IMR-90 (cell line): Measurements from ENCODE around the gene CCNB1. TPM values are rescaled to one million over a fixed set of nuclear protein-coding genes. Genes with fewer than 3 reads are reported as not detected.

Experiments
- ATAC-seq: fragments of 200-7000 bp; cut with Tn5 transposase; 2 replicates; pipeline ENCODE4 v1.9.1; 2020; ENCODE audit warnings: low read depth, mild to moderate bottlenecking, moderate library complexity
- BruUV-seq: library from RNA; stranded (reverse); fragments of 400-500 nt; replicated peaks from 2 replicates; lab custom pipeline; 2021; lab: Mats Ljungman, UMichigan
- CTCF ChIA-PET: fragments of 300-600 bp; formaldehyde crosslinking; extraction: SDS; loops from one replicate; lab custom pipeline; 2021; ENCODE audit warnings: antibody characterized with exemption; lab: Yijun Ruan, JAX
- POLR2A ChIA-PET: fragments of 300-600 bp; sonication (Branson Sonifier 250); formaldehyde crosslinking; loops from one replicate; lab custom pipeline; 2022; ENCODE audit warnings: antibody characterized with exemption; ENCODE audit not compliant: unreplicated experiment; lab: Charles Lee
- DNase-seq: peaks from one replicate; pipeline ENCODE4 v3.0.0; 2013
- H2AFZ ChIP-seq: replicated peaks from 2 replicates; pipeline ENCODE3; 2013; ENCODE audit warnings: low read length, mild to moderate bottlenecking; ENCODE audit not compliant: poor library complexity
- H2AK5ac ChIP-seq: 2 replicates; pipeline ENCODE4 v1.6.1; 2013; ENCODE audit warnings: low read depth, low read length, inconsistent platforms
- H2AK9ac ChIP-seq: replicated peaks from 2 replicates; pipeline ENCODE3; 2013; ENCODE audit warnings: mild to moderate bottlenecking, low read depth, low read length, moderate library complexity; ENCODE audit not compliant: poor library complexity
- H2BK120ac ChIP-seq: 2 replicates; pipeline ENCODE4 v1.6.1; 2013; ENCODE audit warnings: low read depth, low read length, inconsistent platforms
- H2BK15ac ChIP-seq: 3 replicates; pipeline ENCODE4 v1.6.1; 2013; ENCODE audit warnings: low read depth, low read length, inconsistent platforms
- H2BK20ac ChIP-seq: 2 replicates; pipeline ENCODE4 v1.6.1; 2013; ENCODE audit warnings: low read depth, mild to moderate bottlenecking, inconsistent platforms, low read length, moderate library complexity
- H2BK5ac ChIP-seq: 2 replicates; pipeline ENCODE4 v1.6.1; 2013; ENCODE audit warnings: mild to moderate bottlenecking, low read depth, low read length, inconsistent platforms; ENCODE audit not compliant: poor library complexity, severe bottlenecking
- H3K14ac ChIP-seq: replicated peaks from 2 replicates; pipeline ENCODE4 v1.6.1; 2013; ENCODE audit warnings: low read depth, low read length, inconsistent platforms
- H3K18ac ChIP-seq: 2 replicates; pipeline ENCODE4 v1.6.1; 2013; ENCODE audit warnings: low read depth, low read length, control low read depth
- H3K23ac ChIP-seq: 2 replicates; pipeline ENCODE4 v1.6.1; 2013; ENCODE audit warnings: low read depth, low read length, inconsistent platforms
- H3K27ac ChIP-seq: 2 replicates; pipeline ENCODE4 v1.5.1; 2013; ENCODE audit warnings: mild to moderate bottlenecking, control low read depth, low read length; ENCODE audit not compliant: insufficient read depth
- H3K27me3 ChIP-seq: 2 replicates; pipeline ENCODE4 v1.6.1; 2013; ENCODE audit warnings: low read length; ENCODE audit not compliant: control insufficient read depth, insufficient read depth
- H3K36me3 ChIP-seq: 2 replicates; pipeline ENCODE4 v1.6.1; 2013; ENCODE audit warnings: low read length, mixed read lengths; ENCODE audit not compliant: control insufficient read depth, insufficient read depth
- H3K4ac ChIP-seq: 2 replicates; pipeline ENCODE4 v1.6.1; 2013; ENCODE audit warnings: low read depth, low read length, inconsistent platforms
- H3K4me1 ChIP-seq: 2 replicates; pipeline ENCODE4 v1.6.1; 2013; ENCODE audit warnings: low read length, mixed read lengths; ENCODE audit not compliant: control insufficient read depth, insufficient read depth
- H3K4me2 ChIP-seq: 2 replicates; pipeline ENCODE4 v1.6.1; 2013; ENCODE audit warnings: low read depth, mild to moderate bottlenecking, control low read depth, low read length, moderate library complexity
- H3K4me3 ChIP-seq: 2 replicates; pipeline ENCODE4 v1.5.1; 2013; ENCODE audit warnings: low read depth, mild to moderate bottlenecking, control low read depth, low read length, moderate library complexity; ENCODE audit not compliant: insufficient read depth
- H3K56ac ChIP-seq: 2 replicates; pipeline ENCODE4 v1.6.1; 2013; ENCODE audit warnings: low read length, inconsistent platforms; ENCODE audit not compliant: insufficient read depth; ENCODE audit errors: extremely low read depth
- H3K79me1 ChIP-seq, 2 experiments: 2 replicates each; pipeline ENCODE4 v1.6.1; 2013; ENCODE audit warnings: low read length in 2 of 2, inconsistent platforms in 1 of 2, low read depth in 1 of 2
- H3K9ac ChIP-seq: 2 replicates; pipeline ENCODE4 v1.6.1; 2013; ENCODE audit warnings: low read depth, low read length, control low read depth
- H3K9me1 ChIP-seq: 2 replicates; pipeline ENCODE4 v1.6.1; 2013; ENCODE audit warnings: low read length, inconsistent platforms; ENCODE audit not compliant: insufficient read depth
- H3K9me3 ChIP-seq: 2 replicates; pipeline ENCODE4 v1.6.1; 2013; ENCODE audit warnings: low read length; ENCODE audit not compliant: control insufficient read depth, insufficient read depth
- H4K20me1 ChIP-seq: 2 replicates; pipeline ENCODE4 v1.6.1; 2013; ENCODE audit warnings: low read length, inconsistent platforms; ENCODE audit not compliant: insufficient read depth
- H4K5ac ChIP-seq: 2 replicates; pipeline ENCODE4 v1.6.1; 2013; ENCODE audit warnings: mild to moderate bottlenecking, low read depth, low read length, control low read depth
- H4K8ac ChIP-seq, 2 experiments: 2 replicates each; pipeline ENCODE4 v1.6.1; 2013; ENCODE audit warnings: low read depth in 2 of 2, low read length in 2 of 2, control low read depth in 1 of 2, inconsistent platforms in 1 of 2
- H4K91ac ChIP-seq: 2 replicates; pipeline ENCODE4 v1.6.1; 2013; ENCODE audit warnings: low read depth, low read length, inconsistent platforms; ENCODE audit not compliant: insufficient read depth
- BHLHE40 ChIP-seq: fragments of 150-350 bp; IDR thresholded peaks from 2 replicates; pipeline ENCODE4 v1.6.1; 2016; ENCODE audit warnings: mild to moderate bottlenecking, low read depth, low read length
- CEBPB ChIP-seq: IDR thresholded peaks from 2 replicates; pipeline ENCODE4 v1.6.1; 2012; ENCODE audit warnings: low read depth, low read length, improper control_type of control experiment
- CHD1 ChIP-seq: IDR thresholded peaks from 2 replicates; pipeline ENCODE4 v1.6.1; 2012; ENCODE audit warnings: low read depth, low read length, improper control_type of control experiment
- FOS ChIP-seq: fragments of 150-350 bp; IDR thresholded peaks from 2 replicates; pipeline ENCODE4 v1.6.1; 2016; ENCODE audit warnings: low read depth, low read length
- MAFK ChIP-seq: IDR thresholded peaks from 2 replicates; pipeline ENCODE4 v1.6.1; 2012; ENCODE audit warnings: low read depth, low read length, improper control_type of control experiment
- MAZ ChIP-seq: IDR thresholded peaks from 2 replicates; pipeline ENCODE4 v1.6.1; 2012; ENCODE audit warnings: low read depth, mild to moderate bottlenecking, low read length, improper control_type of control experiment, moderate library complexity, borderline replicate concordance
- MXI1 ChIP-seq: IDR thresholded peaks from 2 replicates; pipeline ENCODE4 v1.6.1; 2012; ENCODE audit warnings: low read depth, mild to moderate bottlenecking, low read length, moderate library complexity, borderline replicate concordance
- NFE2L2 ChIP-seq: fragments of 150-350 bp; IDR thresholded peaks from 2 replicates; pipeline ENCODE4 v1.6.1; 2016; ENCODE audit warnings: low read depth, mild to moderate bottlenecking, low read length
- POLR2A ChIP-seq: IDR thresholded peaks from 2 replicates; pipeline ENCODE4 v1.6.1; 2012; ENCODE audit warnings: mild to moderate bottlenecking, low read depth, low read length
- RAD21 ChIP-seq: IDR thresholded peaks from 2 replicates; pipeline ENCODE4 v1.6.1; 2012; ENCODE audit warnings: low read length, improper control_type of control experiment
- SMC3 ChIP-seq: fragments of 150-350 bp; IDR thresholded peaks from 2 replicates; pipeline ENCODE4 v1.6.1; 2016; ENCODE audit warnings: low read depth, mild to moderate bottlenecking, antibody characterized with exemption, low read length, moderate library complexity
- USF2 ChIP-seq: fragments of 150-350 bp; IDR thresholded peaks from 2 replicates; pipeline ENCODE4 v1.6.1; 2017; ENCODE audit warnings: mild to moderate bottlenecking, antibody characterized with exemption, low read length, low read depth
- WGBS, 2 experiments: methylation state at CpG; one replicate each; pipeline versions ENCODE4 v1.1.5 to v1.1.7; 2013; ENCODE audit warnings: missing lambda C conversion rate in 2 of 2; ENCODE audit not compliant: insufficient read length in 1 of 2; ENCODE audit errors: extremely low coverage in 2 of 2; 5-methylcytosine and 5-hydroxymethylcytosine counted together
- dilution Hi-C: fragments of 300-500 bp; cut with HindIII; formaldehyde crosslinking; loops from one replicate; pipeline ENCODE4 v1.14.3; 2018; ENCODE audit warnings: low sequenced_read_pairs; ENCODE audit not compliant: unreplicated experiment
- in situ Hi-C: fragments of 300-500 bp; cut with MboI; formaldehyde crosslinking; loops from 3 replicates; pipeline ENCODE4 v1.14.3; 2019; ENCODE audit warnings: low sequenced_read_pairs, inconsistent platforms, mixed read lengths
- intact Hi-C: fragments of 100-400 bp; cut with micrococcal nuclease; formaldehyde crosslinking; loops from 2 replicates; pipeline ENCODE4 v1.10.0; 2022
- polyA plus RNA-seq, 3 experiments: library from polyadenylated mRNA; depleted of rRNA; stranded (reverse); fragments of >200 nt; gene quantifications; 2 replicates each; pipeline ENCODE4 v1.2.3, GENCODE V29; 2012; ENCODE audit warnings: low replicate concordance in 1 of 3
- total RNA-seq: library from RNA; depleted of rRNA; stranded (reverse); fragments of >200 nt; gene quantifications from 2 replicates; pipeline ENCODE4 v1.2.3, GENCODE V29; 2012
- TF ChIP-seq, protein P1 (sequence below): conservative IDR thresholded peaks from 2 replicates; pipeline ENCODE4 v1.5.1; 2012; ENCODE audit warnings: mild to moderate bottlenecking, low read depth, low read length, improper control_type of control experiment
- TF ChIP-seq, protein P2 (sequence below): fragments of 150-350 bp; IDR thresholded peaks from 2 replicates; pipeline ENCODE4 v1.6.1; 2016; ENCODE audit warnings: low read depth, mild to moderate bottlenecking, low read length, moderate library complexity, borderline replicate concordance

The CCNB1 gene
- total and polyA plus RNA-seq, 2 of the 4 experiments (the other 2 are of a cell fraction) = 83.3 to 160 TPM

GRCh38 chr5:69138766-69139165, 28.2 kb upstream of the CCNB1 start:
- no peak for TF ChIP-seq MAZ
- TF ChIP-seq USF2 = no peak
- no peak for TF ChIP-seq CEBPB
- TF ChIP-seq SMC3 = no peak
- TF ChIP-seq BHLHE40 = no peak
- no peak for TF ChIP-seq MAFK
- no peak for TF ChIP-seq CHD1
- no peak for TF ChIP-seq MXI1
- no peak for TF ChIP-seq NFE2L2
- TF ChIP-seq POLR2A = no peak
- TF ChIP-seq FOS = no peak
- no peak for TF ChIP-seq RAD21
- TF ChIP-seq, protein P1, sequence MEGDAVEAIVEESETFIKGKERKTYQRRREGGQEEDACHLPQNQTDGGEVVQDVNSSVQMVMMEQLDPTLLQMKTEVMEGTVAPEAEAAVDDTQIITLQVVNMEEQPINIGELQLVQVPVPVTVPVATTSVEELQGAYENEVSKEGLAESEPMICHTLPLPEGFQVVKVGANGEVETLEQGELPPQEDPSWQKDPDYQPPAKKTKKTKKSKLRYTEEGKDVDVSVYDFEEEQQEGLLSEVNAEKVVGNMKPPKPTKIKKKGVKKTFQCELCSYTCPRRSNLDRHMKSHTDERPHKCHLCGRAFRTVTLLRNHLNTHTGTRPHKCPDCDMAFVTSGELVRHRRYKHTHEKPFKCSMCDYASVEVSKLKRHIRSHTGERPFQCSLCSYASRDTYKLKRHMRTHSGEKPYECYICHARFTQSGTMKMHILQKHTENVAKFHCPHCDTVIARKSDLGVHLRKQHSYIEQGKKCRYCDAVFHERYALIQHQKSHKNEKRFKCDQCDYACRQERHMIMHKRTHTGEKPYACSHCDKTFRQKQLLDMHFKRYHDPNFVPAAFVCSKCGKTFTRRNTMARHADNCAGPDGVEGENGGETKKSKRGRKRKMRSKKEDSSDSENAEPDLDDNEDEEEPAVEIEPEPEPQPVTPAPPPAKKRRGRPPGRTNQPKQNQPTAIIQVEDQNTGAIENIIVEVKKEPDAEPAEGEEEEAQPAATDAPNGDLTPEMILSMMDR = no peak
- TF ChIP-seq, protein P2, sequence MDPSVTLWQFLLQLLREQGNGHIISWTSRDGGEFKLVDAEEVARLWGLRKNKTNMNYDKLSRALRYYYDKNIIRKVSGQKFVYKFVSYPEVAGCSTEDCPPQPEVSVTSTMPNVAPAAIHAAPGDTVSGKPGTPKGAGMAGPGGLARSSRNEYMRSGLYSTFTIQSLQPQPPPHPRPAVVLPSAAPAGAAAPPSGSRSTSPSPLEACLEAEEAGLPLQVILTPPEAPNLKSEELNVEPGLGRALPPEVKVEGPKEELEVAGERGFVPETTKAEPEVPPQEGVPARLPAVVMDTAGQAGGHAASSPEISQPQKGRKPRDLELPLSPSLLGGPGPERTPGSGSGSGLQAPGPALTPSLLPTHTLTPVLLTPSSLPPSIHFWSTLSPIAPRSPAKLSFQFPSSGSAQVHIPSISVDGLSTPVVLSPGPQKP = no peak

More at GRCh38 chr5:69138766-69139165, 28.2 kb upstream of the CCNB1 start:
- Histone ChIP-seq H3K14ac (no peak overlapping the region), H2BK5ac (no peak overlapping the region), H3K9me1 (no peaks in the 10 kb centered on the region), H3K4ac (no peak overlapping the region), H2BK20ac (no peak overlapping the region), H4K8ac (no peak overlapping the region), H2AFZ (no peak overlapping the region), H3K4me2 (no peak overlapping the region), H3K56ac (no peak overlapping the region), H3K27me3 (no peaks in the 10 kb centered on the region), H4K91ac (no peak overlapping the region), H2AK5ac (no peak overlapping the region), H4K5ac (no peak overlapping the region), H3K36me3 (no peaks in the 10 kb centered on the region; the same call in 1 of the 2 replicates), H2AK9ac (no peak overlapping the region), H3K18ac (no peak overlapping the region), H3K27ac (no peak overlapping the region), H2BK120ac (no peak overlapping the region), H3K4me1 (no peaks in the 10 kb centered on the region), H3K23ac (no peak overlapping the region), H2BK15ac (no peak overlapping the region), H3K9ac (no peak overlapping the region), H4K20me1 (no peaks in the 10 kb centered on the region), H3K9me3 (no peaks in the 10 kb centered on the region), H3K79me1 (no peaks in the 10 kb centered on the region), H3K4me3 (no peak overlapping the region)
- no CpG with 5 or more reads among the region's 1 CpG for WGBS, 2 experiments
- ChIA-PET POLR2A (no interaction called here), CTCF (interaction anchor here (0.7 kb wide), 1 partner anchor 45 kb away, joined by 3 read pairs; no protein-coding TSS in a partner anchor)
- in situ Hi-C loops = no loop called here
- no TSS peak for BruUV-seq
- ATAC-seq (no peak), DNase-seq (no peak)
- intact Hi-C loops = no loop called here
- dilution Hi-C loops = no loop called here
